HepG2 (cell line): ENCODE measurements around the gene CADM2.

Source experiments
- CTCF ChIP-seq: sonication (generic); formaldehyde crosslinking; IDR thresholded peaks from 2 replicates; pipeline ENCODE4 v1.5.0; 2020; ENCODE audit warnings: mild to moderate bottlenecking, missing genetic modification reagents, moderate library complexity
- POLR2AphosphoS5 ChIP-seq: IDR thresholded peaks from 2 replicates; pipeline ENCODE4 v1.6.1; 2012; ENCODE audit warnings: low read depth, low read length

GRCh38 chr3:85185495-85185894 lies 226.7 kb downstream of the CADM2 start:
- TF ChIP-seq CTCF (CRISPR knock-in tag) (no peak), POLR2AphosphoS5 (no peak)
